GM19468 (cell line): ENCODE measurements around the gene EBF3.

Source experiments
- ATAC-seq: cut with Tn5 transposase; IDR thresholded peaks from one replicate; pipeline ENCODE4 v1.9.1; 2021; ENCODE audit warnings: mild to moderate bottlenecking, moderate library complexity, moderate number of reproducible peaks; ENCODE audit not compliant: unreplicated experiment; ENCODE audit errors: extremely low read depth

Gene EBF3, protein sequence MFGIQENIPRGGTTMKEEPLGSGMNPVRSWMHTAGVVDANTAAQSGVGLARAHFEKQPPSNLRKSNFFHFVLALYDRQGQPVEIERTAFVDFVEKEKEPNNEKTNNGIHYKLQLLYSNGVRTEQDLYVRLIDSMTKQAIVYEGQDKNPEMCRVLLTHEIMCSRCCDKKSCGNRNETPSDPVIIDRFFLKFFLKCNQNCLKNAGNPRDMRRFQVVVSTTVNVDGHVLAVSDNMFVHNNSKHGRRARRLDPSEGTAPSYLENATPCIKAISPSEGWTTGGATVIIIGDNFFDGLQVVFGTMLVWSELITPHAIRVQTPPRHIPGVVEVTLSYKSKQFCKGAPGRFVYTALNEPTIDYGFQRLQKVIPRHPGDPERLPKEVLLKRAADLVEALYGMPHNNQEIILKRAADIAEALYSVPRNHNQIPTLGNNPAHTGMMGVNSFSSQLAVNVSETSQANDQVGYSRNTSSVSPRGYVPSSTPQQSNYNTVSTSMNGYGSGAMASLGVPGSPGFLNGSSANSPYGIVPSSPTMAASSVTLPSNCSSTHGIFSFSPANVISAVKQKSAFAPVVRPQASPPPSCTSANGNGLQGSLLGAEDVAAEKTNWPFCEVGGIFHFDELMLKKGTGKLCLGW

DNA sequence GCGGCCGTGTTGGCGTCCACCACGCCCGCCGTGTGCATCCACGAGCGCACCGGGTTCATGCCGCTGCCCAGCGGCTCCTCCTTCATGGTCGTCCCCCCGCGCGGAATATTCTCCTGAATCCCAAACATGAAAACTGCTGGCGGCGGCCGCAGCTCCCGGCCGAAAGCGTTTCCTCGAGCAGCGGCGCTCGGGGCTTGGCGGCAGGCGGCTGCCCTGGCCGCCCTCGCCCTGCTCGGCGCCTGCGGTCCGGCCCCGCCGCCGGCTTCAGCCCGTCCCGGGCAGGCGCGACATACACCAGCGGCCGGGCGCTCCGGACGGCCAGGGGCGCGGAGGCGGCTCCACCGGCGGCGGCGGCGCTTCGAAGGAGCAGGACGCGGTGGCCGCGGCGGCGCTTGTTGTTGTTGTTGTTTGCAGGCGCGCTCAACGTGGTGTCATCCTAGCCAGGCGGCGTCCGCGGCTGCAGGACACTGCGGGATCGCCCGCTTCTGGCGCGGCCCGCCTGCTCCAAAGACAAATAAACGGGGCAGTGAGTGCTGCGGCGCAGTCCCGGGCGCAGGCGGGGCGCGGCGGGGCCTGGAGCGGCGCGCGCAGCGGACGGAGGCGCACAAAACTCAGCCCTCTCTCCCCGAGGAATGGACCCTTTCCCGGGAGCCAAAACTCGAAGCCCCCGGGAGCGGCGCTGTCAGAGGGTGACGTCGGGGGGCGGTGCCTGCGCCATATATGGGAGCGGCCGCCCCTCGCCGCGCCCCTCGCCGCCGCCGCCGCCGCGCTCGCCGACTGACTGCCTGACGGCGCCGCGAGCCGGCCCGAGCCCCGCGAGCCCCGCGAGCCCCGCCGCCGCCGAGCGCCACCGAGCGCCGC, at the start of gene EBF3:
EBF3 (minus strand) TSS at position 634 of the 861 bp plus-strand sequence; CDS start at position 128, 506 bp downstream.
- ATAC-seq: no peak

DNA sequence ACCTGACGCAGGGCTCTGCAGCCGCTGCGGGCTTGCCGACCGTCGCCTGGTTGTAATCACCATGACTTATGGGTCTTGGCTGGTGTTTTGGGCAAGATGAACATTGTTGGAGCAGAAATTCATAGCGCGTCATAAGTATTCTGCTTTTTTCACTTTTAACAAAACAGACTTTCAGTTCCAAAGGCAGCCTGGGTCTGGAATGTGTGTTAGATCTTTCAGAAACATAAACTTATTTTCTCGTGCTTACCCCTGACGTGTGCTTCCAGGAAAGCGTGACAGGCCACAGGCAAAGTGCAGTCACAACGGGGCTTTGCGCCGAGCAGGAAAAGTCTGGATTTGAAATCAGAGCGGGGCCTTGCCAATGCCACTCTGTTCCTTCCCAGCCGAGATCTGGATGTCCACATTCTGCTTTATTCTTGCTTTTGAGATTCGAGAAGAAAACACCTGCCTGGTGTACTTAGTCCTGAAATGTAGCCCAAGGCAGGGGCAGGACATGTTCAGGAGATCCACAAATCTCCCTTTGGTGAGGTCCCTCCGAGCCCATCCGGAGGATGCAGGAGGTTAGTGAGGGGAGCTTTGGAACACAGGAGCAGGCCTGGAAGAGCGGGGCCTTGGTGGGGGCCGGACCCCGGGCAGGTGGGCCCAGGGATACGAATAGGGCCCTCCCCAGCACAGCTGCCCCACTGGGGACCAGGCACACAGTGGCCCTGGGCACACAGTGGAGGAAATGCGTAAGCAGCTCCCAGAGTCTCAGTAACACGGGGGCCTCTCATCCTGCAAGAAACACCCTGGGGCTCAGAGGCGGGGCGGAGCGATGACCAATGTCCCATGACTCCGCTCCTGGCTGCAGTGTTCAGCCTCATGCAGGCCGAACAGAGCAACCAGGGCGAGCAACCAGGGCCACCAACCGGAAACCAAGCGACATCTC, 49.5 kb upstream of the EBF3 start:
- no peak for ATAC-seq

DNA sequence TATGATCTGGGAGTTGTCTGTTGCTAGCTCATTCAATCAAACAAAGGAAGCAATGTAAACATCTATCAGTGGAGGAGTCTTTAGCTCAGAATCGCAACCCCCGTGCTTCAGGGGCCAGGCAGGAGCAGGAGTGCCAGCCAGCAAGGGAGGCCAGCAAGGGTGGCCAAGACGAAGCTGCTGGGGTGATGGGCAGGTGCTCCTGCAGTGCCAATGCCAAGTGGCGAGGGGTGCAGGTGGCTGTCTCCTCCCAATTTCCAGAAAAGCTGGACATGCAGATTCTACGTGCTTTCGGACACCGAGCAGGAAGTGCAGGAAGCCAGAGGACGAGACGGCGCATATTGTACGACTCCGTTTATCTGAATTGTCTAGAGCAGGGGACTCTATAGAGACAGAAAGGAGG, 48.1 kb upstream of the EBF3 start:
- ATAC-seq: no peak

DNA sequence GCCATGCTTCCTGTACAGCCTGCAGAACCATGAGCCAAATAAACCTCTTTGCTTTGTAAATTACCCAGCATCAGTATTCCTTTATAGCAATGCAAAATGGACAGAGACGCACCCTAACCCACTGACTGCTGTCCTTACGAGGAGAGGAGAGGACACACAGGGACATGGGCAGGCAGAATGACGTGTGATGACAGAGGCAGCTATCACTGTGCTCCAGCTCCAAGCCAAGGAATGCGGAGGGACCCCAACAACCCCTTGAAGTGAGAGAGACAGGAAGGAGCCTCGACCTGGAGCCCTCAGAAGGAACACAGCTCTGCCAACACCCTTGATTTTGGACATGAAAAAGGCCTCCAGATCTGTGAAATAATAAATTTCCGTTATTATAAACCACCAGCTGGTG, 46.6 kb upstream of the EBF3 start:
- no peak for ATAC-seq

DNA sequence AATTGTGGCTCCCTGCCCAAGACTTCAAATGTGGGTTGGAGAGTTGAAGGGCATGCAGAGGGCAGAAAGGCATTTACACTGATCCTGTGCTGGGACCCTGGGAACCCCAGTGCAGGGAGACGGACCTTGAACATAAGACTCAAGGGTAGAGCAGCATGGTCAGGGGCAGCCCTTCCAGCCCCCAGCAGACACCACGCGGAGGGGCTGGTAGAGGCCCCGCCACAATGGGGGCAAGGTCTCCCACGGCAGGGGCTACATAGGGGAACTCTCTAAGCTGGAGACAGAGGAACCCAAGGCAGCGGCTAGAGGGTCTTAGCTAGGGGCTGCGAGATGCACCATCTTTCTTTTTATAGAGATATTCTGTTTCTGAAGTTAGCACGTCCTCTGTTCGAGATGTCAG, 45.2 kb upstream of the EBF3 start:
- no peak for ATAC-seq

DNA sequence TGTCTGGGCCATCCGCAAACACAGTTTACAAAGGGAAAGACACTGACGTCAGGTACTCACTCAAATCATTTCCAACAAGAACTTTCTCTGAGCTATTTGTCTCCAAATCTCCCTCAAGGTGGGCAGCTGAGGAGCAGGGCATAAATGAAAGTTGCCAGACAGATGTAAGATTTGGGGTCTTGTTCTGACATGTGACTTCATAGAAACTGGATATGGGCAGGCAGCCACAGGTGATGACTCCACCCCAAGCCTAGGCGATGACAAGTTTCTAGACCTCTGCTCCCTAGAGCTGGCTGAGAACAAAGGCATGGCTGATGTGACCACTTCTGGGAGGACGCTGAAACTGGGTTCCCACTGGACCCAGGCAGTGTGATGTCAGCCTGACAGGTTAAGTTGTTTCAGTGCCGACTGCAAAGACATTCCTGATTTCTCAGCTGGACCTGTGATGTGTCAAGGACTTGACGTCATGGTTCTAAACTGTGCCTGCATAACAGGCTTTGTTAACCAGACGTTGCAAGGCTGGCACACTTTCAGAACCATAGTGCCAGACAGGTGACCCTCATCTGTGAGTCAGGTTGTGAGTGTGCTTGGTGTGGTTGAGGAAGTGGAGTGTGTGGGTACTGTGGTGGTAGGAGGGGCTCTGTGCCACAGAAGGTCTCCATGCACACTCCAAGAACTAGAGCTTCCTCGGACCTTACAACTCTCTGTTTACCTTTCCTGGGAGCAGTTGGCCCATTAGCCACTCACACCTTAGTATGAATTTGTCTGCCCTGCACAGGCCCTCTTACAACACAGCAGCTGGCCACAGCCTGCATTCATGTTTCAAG, 39.9 kb upstream of the EBF3 start:
- ATAC-seq: no peak

DNA sequence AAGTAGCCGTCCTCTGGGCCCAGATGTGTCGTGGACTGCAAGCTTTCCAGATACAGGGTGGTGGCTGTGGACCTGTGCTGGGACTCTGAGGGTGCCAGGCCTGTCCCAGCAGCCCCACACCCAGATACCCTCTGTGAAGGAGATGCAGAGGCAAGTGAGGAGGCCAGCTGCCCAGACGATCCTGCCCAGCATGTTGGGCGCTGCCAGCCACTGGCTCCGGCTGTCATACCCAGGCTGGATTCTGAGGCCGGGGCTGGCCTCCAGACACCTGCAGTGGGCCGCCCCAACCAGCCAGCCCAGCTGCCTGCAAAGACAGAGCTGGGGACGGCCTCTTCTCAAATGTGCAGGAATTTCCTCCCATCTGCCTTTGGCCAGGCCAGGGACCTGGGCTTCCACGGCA, 39.1 kb upstream of the EBF3 start:
- no peak for ATAC-seq

DNA sequence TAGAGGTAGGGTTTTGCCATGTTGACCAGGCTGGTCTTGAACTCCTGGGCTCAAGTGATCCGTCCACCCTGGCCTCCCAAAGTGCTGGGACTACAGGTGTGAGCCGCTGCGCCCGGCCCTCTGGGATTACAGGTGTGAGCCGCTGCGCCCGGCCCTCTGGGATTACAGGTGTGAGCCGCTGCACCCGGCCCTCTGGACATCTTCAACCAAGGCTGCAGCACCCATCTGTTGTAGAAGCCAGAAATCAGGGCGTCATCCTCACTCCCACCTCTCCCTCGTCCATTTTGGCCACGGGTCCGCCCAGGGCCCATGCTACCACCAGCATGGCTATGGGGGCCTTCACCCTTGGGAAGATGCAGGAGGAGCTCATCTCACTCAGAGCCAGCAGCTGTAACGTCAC, 38.5 kb upstream of the EBF3 start:
- ATAC-seq: no peak

DNA sequence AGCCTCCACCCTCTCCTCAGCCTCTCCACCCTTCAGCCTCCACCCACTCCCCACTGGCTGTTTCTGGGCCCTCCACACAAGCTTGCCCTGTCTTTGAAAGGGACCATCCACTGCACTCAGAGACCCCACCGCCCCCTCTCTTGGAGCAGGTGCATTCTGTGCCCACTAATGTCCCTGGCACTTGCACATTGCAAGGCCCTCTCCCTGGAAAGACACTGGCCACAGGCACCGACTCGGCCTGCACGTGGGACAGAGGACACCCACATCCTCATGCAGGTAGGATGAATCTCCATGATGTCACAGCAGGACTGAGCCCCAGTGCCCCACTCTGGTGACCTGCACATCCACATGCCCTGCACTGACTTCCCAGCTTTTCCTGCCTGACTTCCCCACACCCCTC, 36.8 kb upstream of the EBF3 start:
- no peak for ATAC-seq

DNA sequence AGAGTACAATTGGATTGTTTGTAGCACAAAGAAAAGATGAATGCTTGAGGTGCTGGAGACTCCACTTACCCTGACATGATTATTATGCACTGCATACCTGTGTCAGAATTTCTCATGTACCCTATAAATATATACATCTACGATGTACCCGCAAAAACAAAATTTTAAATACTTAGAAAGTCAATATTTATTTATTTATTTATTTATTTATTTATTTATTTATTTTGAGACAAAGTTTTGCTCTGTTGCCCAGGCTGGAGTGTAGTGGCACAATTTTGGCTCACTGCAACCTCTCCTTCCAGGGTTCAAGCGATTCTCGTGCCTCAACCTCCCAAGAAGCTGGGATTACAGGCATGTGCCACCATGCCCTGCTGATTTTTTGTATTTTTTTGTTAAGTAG, 35.1 kb upstream of the EBF3 start:
- ATAC-seq: no peak

DNA sequence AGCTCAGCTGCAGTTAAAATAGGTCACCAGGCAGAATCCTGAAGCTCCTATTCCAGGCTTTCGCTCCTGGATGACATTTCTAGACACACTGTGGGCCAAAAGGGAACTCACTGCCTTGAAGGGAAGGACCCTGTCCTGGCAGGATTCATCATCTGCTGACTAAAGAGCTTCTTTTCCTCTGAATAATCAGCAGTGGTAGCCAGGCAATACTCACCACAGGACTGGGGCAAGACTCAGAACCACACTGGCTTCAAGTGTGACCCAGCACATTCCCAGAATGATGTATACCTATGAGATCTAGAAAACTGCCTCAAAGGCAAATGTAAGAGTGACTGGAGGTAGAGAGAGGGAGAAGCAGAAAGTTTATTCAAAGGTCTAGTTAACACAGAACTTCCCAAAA, 29.5 kb upstream of the EBF3 start:
- no peak for ATAC-seq

DNA sequence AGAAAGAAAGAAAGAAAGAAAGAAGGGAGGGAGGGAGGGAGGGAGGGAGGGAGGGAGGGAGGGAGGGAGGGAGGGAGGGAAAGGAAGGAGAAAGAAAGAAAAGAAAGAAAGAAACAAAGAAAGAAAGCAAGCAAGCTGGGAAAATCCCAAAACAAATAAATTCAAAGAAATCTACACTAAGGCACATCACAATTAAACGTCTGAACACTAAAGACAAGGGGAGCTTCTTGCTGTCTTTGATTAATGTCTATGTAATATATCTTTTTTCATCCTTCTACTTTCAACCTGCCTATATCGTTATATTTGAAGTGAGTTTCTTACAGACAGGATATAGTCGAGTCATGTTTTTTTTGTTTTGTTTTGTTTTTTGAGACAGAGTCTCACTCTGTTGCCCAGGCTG, 28.3 kb upstream of the EBF3 start:
- ATAC-seq: no peak

DNA sequence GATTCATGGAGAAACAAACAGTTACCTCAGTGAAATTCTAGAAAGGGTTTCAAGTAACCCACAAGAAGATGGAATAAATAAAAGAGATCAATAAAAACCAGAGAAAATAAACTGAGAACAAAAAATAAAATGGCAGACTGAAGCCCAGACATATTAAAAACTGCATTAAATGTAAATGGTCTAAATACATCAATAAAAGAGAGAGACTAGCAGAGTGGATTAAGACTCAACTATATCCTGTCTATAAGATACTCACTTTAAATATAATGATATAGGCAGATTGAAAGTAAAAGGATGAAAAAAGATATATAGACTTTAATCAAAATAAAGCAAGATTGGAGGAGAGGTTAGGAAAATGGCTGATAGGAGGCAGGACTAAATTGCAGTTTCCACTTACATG, 18.8 kb upstream of the EBF3 start:
- ATAC-seq: no peak

DNA sequence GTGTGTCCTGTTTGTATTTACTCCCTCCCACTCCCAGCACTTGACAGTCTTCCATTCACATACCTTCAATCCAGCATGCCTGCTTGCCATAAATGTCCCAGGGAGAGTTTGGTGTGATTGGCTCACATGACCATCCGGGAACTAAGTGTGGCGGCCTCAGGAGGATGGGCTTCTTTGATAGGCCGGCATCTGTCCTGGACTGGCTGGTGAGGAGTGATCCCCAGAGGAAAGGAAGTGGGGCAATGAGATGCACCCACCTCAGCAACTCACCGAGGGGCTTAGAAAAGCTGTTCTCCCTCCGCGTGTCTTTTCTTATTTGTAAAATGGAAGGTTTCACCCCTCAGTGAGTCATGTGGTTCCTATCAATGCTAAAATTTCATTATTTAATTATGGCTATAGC, 14.9 kb upstream of the EBF3 start:
- no peak for ATAC-seq

DNA sequence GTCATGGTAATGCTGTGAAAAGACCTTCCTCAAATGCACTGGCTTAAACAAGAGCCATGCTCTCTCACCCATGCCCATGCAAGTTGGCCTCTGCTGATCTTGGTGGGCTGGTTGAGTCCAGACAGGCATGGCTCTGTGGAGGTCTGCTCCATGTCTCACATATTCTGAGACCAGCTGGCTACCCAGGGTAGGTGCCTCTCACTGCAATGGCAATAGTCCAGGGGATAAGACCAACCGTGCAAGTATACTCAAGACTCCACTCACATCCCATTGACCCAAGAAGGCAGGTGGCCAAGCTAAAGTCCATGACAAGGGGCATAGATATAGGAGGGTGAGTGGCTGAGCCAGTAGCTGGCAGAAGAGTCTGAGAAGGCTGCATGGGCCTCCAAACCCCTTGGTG, 14.2 kb upstream of the EBF3 start:
- no peak for ATAC-seq

DNA sequence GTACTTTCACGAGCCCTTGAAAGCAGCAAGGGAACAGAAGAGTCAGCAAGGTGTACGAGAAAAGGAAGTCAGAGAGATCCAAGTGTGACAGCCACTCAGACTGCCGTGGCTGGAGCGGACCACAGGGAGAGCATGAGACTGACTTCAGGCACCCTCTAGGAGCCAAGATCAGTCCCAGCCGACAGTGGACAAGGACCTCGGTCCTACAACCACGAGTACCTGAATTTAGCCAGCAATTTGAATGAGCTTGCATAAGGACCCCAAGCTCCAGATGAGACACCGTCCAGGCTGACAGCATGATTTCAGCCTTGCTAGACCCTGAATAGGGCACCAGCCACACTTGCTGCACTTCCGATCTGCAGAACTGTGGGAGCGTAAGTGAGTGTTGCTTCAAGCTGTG, 13.7 kb upstream of the EBF3 start:
- no peak for ATAC-seq

DNA sequence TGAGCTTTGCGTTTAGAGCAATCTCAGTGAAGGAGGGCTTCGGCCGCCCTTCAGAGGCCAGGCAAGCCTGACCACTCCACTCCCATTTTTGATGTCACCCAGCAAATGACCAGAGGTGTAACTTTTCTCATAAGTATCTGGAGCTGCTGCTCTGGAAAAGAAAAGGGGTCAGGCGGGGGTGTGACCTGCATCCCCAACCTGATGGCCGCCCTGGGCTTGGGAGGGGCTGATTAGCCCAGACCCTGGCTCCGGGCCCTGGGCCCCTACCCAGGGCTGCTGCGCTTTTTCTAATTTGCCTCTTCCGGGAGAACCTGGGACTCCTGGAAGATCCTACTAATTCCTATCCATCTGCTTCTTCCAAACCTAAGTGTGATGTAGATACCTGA, 9.6 kb upstream of the EBF3 start:
- no peak for ATAC-seq

DNA sequence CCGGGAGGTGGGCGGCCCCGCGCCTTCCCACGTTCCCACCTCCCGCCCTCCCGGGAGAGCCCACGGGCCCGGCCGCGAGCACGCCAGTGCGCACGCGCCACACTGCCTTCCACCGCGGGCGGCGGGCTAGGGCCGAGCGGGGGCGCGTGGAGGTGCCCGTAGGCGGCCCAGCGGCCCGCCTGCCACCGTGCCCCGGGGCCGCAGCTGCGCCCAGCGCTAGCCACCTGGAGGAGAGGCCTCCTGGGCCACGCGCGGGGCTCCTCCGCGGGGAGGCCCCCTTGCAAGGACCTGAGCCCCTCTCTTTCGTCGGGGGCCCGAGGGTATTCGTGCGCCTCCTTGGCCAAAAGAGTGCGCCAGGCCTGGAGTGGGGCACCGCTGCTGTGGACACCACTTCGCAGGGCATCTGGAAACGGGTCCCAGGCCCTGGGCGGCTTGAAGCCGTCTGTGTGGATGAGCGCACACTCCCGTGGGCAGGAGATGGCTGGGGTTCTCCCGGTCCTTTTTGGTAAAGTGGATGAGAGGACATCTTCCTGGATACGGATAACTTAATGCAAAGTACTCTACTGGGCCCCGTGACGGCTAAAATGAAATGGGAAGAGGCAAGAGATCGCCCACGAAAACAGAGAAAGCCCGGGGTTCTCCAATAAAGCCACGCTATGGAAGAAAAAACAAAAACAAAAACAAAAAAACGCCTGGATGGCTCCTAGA, 9.0 kb upstream of the EBF3 start:
- no peak for ATAC-seq
